Body of pancreas (tissue), 4 donors: Measurements from ENCODE around the gene PAK6. TPM values are rescaled to one million over a fixed set of nuclear protein-coding genes. Genes with fewer than 3 reads are reported as not detected.
A peak's percentile ranks its signal among the peaks of the same experiment; 100 is the strongest.

Experiments
- ATAC-seq: fragments of 150-250 bp; one replicate; pipeline ENCODE4 v1.9.1; 2016
- DNase-seq, 4 donors: peaks; one replicate each; pipeline ENCODE4 v3.0.0-alpha.2; 2019
- H3K27ac ChIP-seq, 4 donors: fragments of 200-600 bp; sonication (generic); 1 replicate in 3 of 4; 2 replicates in 1 of 4; pipeline versions ENCODE4 v1.5.1 to v1.6.1; 2016 to 2019; ENCODE audit warnings: mild to moderate bottlenecking in 1 of 4, mixed read lengths in 1 of 4, moderate library complexity in 1 of 4
- H3K27me3 ChIP-seq, 2 donors: fragments of 200-600 bp; sonication (generic); one replicate each; pipeline ENCODE4 v1.6.0; 2016; ENCODE audit warnings: mild to moderate bottlenecking in 1 of 2
- H3K36me3 ChIP-seq, 2 donors: fragments of 200-600 bp; sonication (generic); replicated peaks in 1 of 2; 2 replicates each; pipeline ENCODE4 v1.5.1; 2016; ENCODE audit warnings: low read depth in 2 of 2; ENCODE audit not compliant: insufficient read depth in 1 of 2
- H3K4me1 ChIP-seq: fragments of 200-600 bp; sonication (generic); one replicate; pipeline ENCODE4 v1.6.0; 2016
- H3K4me3 ChIP-seq, 2 donors: fragments of 200-600 bp; sonication (generic); 1 replicate in 1 of 2; 2 replicates in 1 of 2; pipeline ENCODE4 v1.5.1; 2016 to 2019
- H3K9me3 ChIP-seq, 3 donors: fragments of 200-600 bp; sonication (generic); 1 replicate in 2 of 3; 2 replicates in 1 of 3; pipeline ENCODE4 v1.5.1; 2016
- POLR2A ChIP-seq, 3 donors: fragments of 450-650 bp; IDR thresholded peaks; one replicate each; pipeline ENCODE4 v1.6.1; 2016; ENCODE audit warnings: antibody characterized with exemption in 3 of 3, mild to moderate bottlenecking in 2 of 3
- WGBS, 2 donors: methylation state at CpG; one replicate each; pipeline ENCODE4 v1.1.5; 2017; 5-methylcytosine and 5-hydroxymethylcytosine counted together
- intact Hi-C: fragments of 100-400 bp; cut with DNase I; formaldehyde crosslinking; loops from one replicate; pipeline ENCODE4 v1.15.1; 2023
- total RNA-seq, 2 donors: library from RNA; depleted of rRNA; stranded (reverse); fragments of >200 nt; gene quantifications; one replicate each; pipeline ENCODE4 v1.1.0, GENCODE V29; 2016
- TF ChIP-seq, protein P1 (sequence below), 7 experiments: fragments of 450-650 bp in 4 of 7; fragments of 200-600 bp in 3 of 7; sonication (generic) in 3 of 7; IDR thresholded peaks; one replicate each; pipeline ENCODE4 v1.5.1; 2016 to 2019; ENCODE audit warnings: antibody characterized with exemption in 7 of 7

Gene PAK6
- total RNA-seq, 2 donors from 2014 or later: 14.8 to 22.4 TPM

DNA sequence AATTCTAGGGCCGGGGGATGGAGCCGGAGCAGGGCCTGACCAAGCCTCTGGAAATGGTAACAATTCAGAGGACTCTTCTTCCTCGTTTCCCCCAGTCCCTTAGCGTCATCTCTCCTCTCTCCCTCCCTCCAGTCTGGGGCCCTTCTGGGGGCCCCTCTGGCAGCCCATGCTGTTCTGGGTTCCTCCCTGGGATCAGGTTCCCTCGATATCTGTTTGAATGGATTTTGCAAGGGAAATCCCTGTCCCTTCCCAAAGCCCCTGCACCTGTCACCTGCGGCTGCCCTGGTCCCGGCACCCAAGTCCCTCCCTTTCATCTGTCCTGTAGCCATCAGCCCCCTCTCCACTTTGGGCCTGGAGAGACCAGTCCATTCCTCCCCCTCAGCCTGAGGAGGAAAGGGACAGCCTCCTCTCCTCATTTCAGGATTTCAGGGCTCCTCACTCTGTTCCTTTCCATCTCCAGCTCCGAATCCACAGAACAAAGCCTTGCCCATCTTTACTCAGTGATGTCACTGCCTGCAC is 70.5 kb downstream of the PAK6 start:
- Histone ChIP-seq H3K36me3 (no peaks in the 10 kb centered on the region), H3K4me1 (peaks cover 22% of the 10 kb centered on the region), H3K9me3 (no peaks in the 10 kb centered on the region), H3K27me3 (no peaks in the 10 kb centered on the region), H3K4me3 (no peak overlapping the region), H3K27ac (no peak overlapping the region)
- DNase-seq (no peak), ATAC-seq (no peak)
- TF ChIP-seq, protein P1, sequence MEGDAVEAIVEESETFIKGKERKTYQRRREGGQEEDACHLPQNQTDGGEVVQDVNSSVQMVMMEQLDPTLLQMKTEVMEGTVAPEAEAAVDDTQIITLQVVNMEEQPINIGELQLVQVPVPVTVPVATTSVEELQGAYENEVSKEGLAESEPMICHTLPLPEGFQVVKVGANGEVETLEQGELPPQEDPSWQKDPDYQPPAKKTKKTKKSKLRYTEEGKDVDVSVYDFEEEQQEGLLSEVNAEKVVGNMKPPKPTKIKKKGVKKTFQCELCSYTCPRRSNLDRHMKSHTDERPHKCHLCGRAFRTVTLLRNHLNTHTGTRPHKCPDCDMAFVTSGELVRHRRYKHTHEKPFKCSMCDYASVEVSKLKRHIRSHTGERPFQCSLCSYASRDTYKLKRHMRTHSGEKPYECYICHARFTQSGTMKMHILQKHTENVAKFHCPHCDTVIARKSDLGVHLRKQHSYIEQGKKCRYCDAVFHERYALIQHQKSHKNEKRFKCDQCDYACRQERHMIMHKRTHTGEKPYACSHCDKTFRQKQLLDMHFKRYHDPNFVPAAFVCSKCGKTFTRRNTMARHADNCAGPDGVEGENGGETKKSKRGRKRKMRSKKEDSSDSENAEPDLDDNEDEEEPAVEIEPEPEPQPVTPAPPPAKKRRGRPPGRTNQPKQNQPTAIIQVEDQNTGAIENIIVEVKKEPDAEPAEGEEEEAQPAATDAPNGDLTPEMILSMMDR (IDR thresholded peaks at IDR 0.05): no peak
- no peak for TF ChIP-seq POLR2A (IDR thresholded peaks at IDR 0.05)
- 78 to 90% methylated on average over 8 of the region's 8 CpGs for WGBS, 2 donors
- intact Hi-C loops: no loop called here

DNA sequence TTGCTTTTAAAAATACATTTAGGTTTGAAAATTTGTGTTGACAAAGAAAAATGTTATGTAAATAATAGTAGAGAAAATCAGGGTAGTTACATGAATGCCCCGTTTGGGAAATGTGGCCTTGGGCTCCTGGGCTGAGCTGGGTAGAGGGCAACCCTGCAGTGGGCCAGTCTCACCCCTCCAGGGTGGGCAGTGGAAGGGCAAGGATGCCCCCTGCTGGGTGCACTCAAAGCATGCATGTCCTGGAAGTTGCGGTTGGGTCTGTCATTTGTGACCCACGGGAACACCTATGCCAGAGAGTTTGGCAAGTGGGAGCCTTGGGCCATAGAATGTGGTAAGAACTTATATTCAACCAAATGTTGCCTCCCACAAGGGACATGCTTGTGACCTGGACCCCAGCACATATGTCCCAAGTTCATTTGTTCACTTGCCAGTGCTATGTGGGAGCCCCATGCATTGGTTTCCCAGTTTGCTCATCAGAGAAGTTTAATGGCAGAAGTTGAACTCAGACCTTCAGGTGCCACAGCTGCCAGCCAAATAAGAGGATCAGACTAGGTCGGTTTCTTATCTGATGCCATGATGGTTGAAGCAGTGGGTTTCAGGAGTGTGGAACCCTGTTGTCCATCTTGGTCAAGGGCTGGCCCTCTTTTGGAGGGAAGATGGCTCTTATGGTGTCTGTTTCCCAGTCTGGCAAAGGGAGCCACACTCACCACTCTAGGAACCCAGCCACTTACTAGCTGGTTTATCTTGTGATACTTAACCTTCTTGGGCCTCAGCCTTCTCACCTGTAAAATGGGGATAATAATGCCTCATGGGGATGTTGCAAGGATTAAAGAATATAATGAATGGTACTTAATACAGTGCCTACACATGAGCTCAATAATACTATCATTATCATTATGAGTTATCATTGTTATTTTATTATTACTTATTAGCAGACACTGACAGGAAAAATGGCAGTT is 71.4 kb downstream of the PAK6 start:
- peaks cover 23% of the 10 kb centered on the region for H3K4me1 ChIP-seq
- 21 to 34% methylated on average over 3 to 4 of the region's 4 CpGs for WGBS, 2 donors
- intact Hi-C loops: no loop called here
- TF ChIP-seq, protein P1 (IDR thresholded peaks at IDR 0.05): peak; percentile 23 to 80 (median 50)
- TF ChIP-seq POLR2A (IDR thresholded peaks at IDR 0.05): no peak
- no peaks in the 10 kb centered on the region for H3K27me3 ChIP-seq
- peak; percentile 43 for ATAC-seq
- H3K9me3 ChIP-seq: no peaks in the 10 kb centered on the region
- peak; percentile 45 to 68 (median 55) for DNase-seq
- H3K4me3 ChIP-seq: no peak overlapping the region
- no peak overlapping the region for H3K27ac ChIP-seq
- no peaks in the 10 kb centered on the region for H3K36me3 ChIP-seq

DNA sequence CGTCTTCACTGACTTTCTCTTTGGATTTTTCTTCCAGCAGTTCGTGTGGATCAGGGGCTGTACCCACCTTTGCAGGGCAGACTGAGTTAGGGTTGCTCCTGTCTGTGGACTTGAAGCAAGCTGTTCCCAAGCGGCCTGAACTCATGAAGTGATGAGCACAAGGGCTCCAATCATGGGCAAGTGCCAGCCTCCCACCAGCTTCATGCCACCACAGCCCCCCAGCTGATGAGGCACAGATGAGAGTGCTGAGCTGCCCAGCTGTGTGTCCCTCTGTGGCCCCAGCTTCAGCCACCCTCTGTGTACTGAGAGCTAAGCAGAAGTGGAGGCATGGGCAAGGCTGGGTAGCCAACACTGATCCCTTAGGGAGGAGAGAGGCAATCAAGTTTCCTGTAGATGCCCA is 72.1 kb downstream of the PAK6 start:
- TF ChIP-seq, protein P1 (IDR thresholded peaks at IDR 0.05): no peak
- no peak for TF ChIP-seq POLR2A (IDR thresholded peaks at IDR 0.05)
- WGBS, 2 donors: 44 to 59% methylated on average over 3 of the region's 3 CpGs
- ATAC-seq (no peak), DNase-seq (no peak)
- no peak overlapping the region for H3K27ac ChIP-seq
- H3K9me3 ChIP-seq: no peaks in the 10 kb centered on the region
- H3K4me1 ChIP-seq: peaks cover 23% of the 10 kb centered on the region
- H3K36me3 ChIP-seq: no peaks in the 10 kb centered on the region
- no peaks in the 10 kb centered on the region for H3K27me3 ChIP-seq
- intact Hi-C loops: no loop called here
- no peak overlapping the region for H3K4me3 ChIP-seq

DNA sequence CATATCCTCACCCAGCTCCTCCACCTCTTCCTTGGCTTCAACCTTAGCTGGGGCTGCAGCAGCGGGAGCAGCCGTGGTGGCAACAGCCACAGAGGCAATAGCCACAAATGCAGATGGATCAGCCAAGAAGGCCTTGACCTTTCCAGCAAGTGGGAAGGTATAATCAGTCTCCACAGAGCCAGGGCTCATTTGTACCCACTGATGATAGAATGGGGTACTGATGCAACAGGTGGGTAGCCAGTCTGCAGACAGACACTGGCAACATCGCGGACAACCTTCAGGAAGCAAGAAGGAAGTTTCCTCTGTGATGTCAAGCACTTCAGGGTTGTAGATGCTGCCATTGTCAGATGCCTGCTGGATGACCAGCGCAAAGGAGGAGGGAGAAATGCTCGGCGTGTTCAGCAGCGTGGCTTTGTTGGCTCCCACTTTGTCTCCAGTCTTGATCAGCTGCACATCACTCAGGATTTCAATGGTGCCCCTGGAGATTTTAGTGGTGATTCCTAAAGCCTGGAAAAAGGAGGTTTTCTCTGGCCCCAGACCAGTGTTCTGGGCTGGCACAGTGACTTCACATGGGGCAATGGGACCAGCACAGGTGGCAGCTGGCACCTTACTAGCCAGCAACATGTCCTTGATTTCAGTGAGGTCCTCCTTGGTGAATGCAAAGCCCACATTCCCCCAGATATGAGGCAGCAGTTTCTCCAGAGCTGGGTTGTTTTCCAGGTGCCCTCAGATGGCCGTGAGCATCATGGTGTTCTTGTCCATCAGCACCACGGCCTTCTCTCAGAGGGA is 73.7 kb downstream of the PAK6 start:
- no peak overlapping the region for H3K4me3 ChIP-seq
- no peaks in the 10 kb centered on the region for H3K9me3 ChIP-seq
- DNase-seq (peak; percentile 70 to 88 (median 82)), ATAC-seq (peak; percentile 75)
- peaks cover 23% of the 10 kb centered on the region for H3K4me1 ChIP-seq
- no peaks in the 10 kb centered on the region for H3K27me3 ChIP-seq
- intact Hi-C loops: no loop called here
- WGBS, 2 donors: 66 to 78% methylated on average over 10 of the region's 10 CpGs
- H3K36me3 ChIP-seq: no peaks in the 10 kb centered on the region
- H3K27ac ChIP-seq: peak overlapping the region in 3 of 4 donors; percentile 7 to 38 (median 14)
- TF ChIP-seq, protein P1 (IDR thresholded peaks at IDR 0.05): no peak
- no peak for TF ChIP-seq POLR2A (IDR thresholded peaks at IDR 0.05)
